GM20000 (cell line): Measurements from ENCODE around the gene TJP3.

Source experiments
- DNase-seq: peaks from one replicate; pipeline ENCODE4 v3.0.0; 2012; ENCODE audit warnings: low spot score
- TF ChIP-seq, protein P1 (sequence below): IDR thresholded peaks from 2 replicates; pipeline ENCODE4 v1.5.1; 2012; ENCODE audit warnings: mild to moderate bottlenecking, control low read depth; ENCODE audit errors: extremely low read depth, missing control alignments

TJP3 gene

DNA sequence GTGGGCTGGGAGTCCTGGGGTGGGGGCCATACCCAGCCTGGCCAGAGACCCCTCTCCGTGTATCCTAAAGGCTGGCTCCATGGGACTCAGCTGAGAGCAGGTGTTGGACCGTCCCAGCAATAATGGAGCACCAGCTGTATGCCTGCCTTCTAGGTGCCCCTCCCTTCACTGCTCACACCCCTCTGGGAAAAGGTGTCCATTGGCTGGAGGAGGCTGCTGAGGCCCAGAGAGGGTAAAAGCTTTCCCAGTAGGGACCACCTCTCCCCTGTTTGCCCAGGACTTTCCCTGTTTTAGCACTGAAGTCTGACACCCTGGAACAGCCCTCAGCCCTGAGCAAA, 67.2 kb downstream of the TJP3 start:
- no peak for DNase-seq
- TF ChIP-seq, protein P1, sequence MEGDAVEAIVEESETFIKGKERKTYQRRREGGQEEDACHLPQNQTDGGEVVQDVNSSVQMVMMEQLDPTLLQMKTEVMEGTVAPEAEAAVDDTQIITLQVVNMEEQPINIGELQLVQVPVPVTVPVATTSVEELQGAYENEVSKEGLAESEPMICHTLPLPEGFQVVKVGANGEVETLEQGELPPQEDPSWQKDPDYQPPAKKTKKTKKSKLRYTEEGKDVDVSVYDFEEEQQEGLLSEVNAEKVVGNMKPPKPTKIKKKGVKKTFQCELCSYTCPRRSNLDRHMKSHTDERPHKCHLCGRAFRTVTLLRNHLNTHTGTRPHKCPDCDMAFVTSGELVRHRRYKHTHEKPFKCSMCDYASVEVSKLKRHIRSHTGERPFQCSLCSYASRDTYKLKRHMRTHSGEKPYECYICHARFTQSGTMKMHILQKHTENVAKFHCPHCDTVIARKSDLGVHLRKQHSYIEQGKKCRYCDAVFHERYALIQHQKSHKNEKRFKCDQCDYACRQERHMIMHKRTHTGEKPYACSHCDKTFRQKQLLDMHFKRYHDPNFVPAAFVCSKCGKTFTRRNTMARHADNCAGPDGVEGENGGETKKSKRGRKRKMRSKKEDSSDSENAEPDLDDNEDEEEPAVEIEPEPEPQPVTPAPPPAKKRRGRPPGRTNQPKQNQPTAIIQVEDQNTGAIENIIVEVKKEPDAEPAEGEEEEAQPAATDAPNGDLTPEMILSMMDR = no peak

- TF ChIP-seq, protein P1 = no peak
- no peak for DNase-seq
These were observed 67.6 kb downstream of the TJP3 start for GRCh38 chr19:3775831-3776230.

- TF ChIP-seq, protein P1 = no peak
- no peak for DNase-seq
These were observed 68.4 kb downstream of the TJP3 start for GRCh38 chr19:3776479-3777040.

- TF ChIP-seq, protein P1 = no peak
- no peak for DNase-seq
These were observed 70.1 kb downstream of the TJP3 start for GRCh38 chr19:3778104-3778867.

DNA sequence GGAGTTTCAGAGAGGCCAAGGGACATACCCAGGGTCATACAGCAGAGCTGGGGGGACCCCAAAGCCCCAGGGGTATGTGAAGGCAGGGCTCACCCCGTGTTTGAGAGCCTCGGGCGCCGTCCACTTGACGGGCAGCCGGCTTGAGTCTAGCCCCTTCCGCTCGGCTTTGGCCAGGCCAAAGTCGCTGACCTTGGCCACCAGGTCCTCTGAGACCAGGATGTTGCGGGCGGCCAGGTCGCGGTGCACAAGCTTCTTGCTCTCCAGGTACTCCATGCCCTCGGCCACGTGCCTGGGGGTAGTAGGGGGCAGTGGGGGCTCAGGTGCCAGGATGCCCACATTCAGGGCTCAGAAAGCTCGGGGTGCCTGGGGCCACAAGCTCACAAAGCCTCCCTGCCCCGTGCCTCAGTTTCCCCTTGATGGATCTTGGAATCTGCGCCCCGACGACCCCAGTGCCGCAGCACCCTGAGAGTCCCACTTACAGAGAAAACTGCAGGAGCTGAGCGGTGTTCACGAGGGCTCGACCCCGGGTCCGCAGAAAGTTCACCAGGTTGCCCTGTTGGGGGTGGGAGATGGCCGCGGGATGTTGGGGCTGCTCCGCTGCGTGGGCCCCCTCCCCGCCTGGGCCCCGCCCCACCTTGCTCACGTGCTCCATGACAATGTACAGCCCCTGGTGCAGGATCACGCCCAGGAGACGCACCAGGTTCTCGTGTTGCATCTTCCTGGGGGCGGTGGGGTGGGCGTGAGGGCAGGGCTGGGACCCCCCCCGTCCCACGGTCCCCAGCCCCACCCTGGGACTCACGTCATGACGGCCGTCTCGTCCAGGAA, 70.9 kb downstream of the TJP3 start:
- no peak for DNase-seq
- TF ChIP-seq, protein P1 = no peak

GRCh38 chr19:3780786-3781304, 72.7 kb downstream of the TJP3 start:
- no peak for DNase-seq
- TF ChIP-seq, protein P1 = no peak

GRCh38 chr19:3781603-3782002, 73.4 kb downstream of the TJP3 start:
- no peak for DNase-seq
- TF ChIP-seq, protein P1 = no peak
